ENCODE results near the gene MCRIP1. TPM values are rescaled to one million over a fixed set of nuclear protein-coding genes. Genes with fewer than 3 reads are reported as not detected.

The MCRIP1 gene
- total RNA-seq, 2 donors from 2014 or later = 83.6 to 150 TPM

DNA sequence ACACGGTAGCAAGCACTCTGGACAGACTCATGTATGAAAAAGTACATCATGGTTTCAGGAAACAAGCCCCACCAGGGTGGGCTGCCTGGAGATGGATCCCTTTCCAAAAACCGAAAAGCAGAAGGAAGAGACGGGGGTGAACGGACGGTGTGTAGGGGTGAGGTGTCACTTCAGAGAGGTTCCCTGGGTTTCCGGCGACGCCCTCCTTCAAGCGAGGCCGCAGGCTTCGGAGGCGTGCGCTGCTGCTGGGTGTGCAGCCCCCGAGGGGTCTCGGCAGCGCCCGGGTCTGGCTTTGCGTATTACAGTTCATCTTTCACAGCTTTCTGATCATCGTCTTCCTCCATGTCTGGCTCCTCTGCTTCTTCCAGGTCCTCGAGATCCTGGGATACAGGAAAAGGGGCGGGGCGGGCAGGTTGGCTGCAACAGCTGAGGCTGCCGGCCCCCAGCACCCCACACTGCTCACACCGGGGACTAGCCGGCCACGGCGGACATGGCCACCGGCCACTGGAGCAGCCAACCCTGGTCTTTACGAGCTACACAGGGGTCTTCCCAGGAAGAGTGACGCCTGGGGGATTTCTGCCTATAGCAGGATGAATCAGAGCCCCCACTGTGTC is 10.7 kb upstream of the MCRIP1 start:
- no peaks in the 10 kb centered on the region for H3K27me3 ChIP-seq (replicated peaks; ENCODE audit: insufficient read depth)
- no peaks in the 10 kb centered on the region for H3K4me1 ChIP-seq (replicated peaks)
- WGBS = 89% methylated on average over 29 of the region's 30 CpGs
- no peak for TF ChIP-seq POLR2A (IDR thresholded peaks at IDR 0.05)
- TF ChIP-seq, protein P1, sequence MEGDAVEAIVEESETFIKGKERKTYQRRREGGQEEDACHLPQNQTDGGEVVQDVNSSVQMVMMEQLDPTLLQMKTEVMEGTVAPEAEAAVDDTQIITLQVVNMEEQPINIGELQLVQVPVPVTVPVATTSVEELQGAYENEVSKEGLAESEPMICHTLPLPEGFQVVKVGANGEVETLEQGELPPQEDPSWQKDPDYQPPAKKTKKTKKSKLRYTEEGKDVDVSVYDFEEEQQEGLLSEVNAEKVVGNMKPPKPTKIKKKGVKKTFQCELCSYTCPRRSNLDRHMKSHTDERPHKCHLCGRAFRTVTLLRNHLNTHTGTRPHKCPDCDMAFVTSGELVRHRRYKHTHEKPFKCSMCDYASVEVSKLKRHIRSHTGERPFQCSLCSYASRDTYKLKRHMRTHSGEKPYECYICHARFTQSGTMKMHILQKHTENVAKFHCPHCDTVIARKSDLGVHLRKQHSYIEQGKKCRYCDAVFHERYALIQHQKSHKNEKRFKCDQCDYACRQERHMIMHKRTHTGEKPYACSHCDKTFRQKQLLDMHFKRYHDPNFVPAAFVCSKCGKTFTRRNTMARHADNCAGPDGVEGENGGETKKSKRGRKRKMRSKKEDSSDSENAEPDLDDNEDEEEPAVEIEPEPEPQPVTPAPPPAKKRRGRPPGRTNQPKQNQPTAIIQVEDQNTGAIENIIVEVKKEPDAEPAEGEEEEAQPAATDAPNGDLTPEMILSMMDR (IDR thresholded peaks at IDR 0.05) = no peak
- H3K36me3 ChIP-seq = peaks cover 30 to 31% of the 10 kb centered on the region in 2 donors
- H3K9me3 ChIP-seq = no peaks in the 10 kb centered on the region
- DNase-seq (ENCODE audit: low spot score) = no peak
- intact Hi-C loops (cut with DNase I) = no loop called here
- no peak overlapping the region for H3K4me3 ChIP-seq
- no peak overlapping the region for H3K27ac ChIP-seq

DNA sequence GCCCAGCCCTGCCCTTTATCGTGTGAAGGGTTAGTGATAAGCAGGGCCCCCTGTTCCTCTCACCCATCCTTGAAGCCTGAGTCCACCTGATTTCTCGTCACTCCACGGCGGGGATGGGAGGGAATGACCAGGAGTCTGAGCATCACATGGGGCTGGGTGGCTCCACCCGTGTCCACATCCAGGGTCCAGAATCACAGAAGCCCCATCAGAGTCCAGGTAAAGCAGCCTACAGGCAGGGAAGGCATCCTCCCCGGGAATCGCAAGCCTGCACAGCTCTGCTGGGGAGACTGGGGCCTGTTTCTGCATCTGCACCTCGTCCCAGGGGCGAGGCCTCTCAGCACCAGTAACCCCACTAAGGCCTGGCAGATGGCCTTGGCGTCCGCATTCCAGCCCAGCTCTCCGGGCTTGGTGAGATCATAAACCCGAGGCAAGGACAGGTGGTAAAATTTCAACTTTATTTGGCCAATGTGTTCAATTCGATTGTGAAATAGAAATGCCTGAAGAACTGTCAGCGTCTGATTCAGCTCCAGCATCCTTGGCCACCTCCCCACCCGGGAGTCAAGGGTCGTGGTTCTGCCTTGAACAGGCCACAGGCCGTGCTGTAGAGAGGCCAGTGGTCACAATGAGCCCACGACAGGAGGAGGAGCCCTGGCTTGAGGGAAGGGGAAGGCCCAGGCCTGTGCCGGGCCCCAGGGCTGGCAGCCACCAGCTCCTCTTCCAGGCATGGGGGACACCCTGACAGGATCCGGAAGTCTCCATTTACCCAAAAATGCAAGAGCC is 9.8 kb upstream of the MCRIP1 start:
- Histone ChIP-seq H3K27me3 (replicated peaks; ENCODE audit: insufficient read depth) (no peaks in the 10 kb centered on the region), H3K9me3 (no peaks in the 10 kb centered on the region), H3K36me3 (peaks cover 30 to 31% of the 10 kb centered on the region in 2 donors), H3K4me1 (replicated peaks) (no peaks in the 10 kb centered on the region), H3K4me3 (no peak overlapping the region), H3K27ac (peak overlapping the region in 1 of 2 donors; percentile 72)
- TF ChIP-seq POLR2AphosphoS5 (IDR thresholded peaks at IDR 0.05) (peak; percentile 23), POLR2A (IDR thresholded peaks at IDR 0.05) (no peak)
- TF ChIP-seq, protein P1 (IDR thresholded peaks at IDR 0.05) = no peak
- WGBS = 71% methylated on average over 21 of the region's 21 CpGs
- no peak for DNase-seq (ENCODE audit: low spot score)
- intact Hi-C loops (cut with DNase I) = no loop called here

DNA sequence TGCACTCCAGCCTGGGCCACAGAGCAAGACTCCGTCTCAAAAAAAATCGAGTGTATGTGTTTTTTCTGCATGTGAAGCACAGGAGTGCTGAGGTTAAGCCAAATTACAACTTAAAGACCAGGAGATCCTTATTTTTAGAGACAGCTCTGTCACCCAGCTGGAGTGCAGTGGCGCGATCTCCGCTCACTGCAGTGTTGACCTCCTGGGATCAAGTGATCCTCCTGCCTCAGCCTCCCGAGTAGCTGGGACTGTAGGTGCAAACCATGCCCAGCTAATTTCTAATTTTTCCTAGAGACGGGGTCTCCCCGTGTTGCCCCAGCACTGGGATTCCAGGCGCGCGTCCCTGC is 9.3 kb upstream of the MCRIP1 start:
- Histone ChIP-seq H3K27ac (peak overlapping the region; percentile 72 to 83), H3K4me1 (replicated peaks) (no peaks in the 10 kb centered on the region), H3K4me3 (no peak overlapping the region), H3K9me3 (no peaks in the 10 kb centered on the region), H3K36me3 (peaks cover 28 to 31% of the 10 kb centered on the region in 2 donors), H3K27me3 (replicated peaks; ENCODE audit: insufficient read depth) (no peaks in the 10 kb centered on the region)
- WGBS = 89% methylated on average over 11 of the region's 11 CpGs
- no peak for DNase-seq (ENCODE audit: low spot score)
- intact Hi-C loops (cut with DNase I) = no loop called here
- TF ChIP-seq, protein P1 (IDR thresholded peaks at IDR 0.05) = no peak
- TF ChIP-seq POLR2AphosphoS5 (IDR thresholded peaks at IDR 0.05) = no peak
- TF ChIP-seq POLR2A (IDR thresholded peaks at IDR 0.05) = no peak

DNA sequence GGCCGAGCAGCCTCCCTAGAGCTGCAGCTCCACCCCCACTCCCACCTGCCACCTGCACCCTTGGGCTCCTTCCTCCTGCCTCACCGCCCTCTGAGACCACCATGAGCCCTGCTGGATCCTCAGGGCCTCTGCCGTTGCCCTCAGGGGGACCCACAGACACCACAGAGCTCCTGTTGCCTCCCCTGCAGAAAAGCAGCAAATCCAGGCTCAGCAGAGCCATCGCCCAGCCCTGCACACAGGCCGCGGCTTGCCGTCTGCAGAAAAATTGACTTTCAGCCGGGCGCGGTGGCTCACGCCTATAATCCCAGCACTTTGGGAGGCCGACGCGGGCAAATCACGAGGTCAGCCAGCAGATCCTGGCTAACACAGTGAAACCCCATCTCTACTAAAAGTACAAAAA is 8.8 kb upstream of the MCRIP1 start:
- no peak for DNase-seq (ENCODE audit: low spot score)
- intact Hi-C loops (cut with DNase I) = no loop called here
- Histone ChIP-seq H3K4me1 (replicated peaks) (no peaks in the 10 kb centered on the region), H3K27ac (peak overlapping the region; percentile 72 to 83), H3K4me3 (peak overlapping the region in 1 of 2 donors; percentile 0), H3K9me3 (no peaks in the 10 kb centered on the region), H3K27me3 (replicated peaks; ENCODE audit: insufficient read depth) (no peaks in the 10 kb centered on the region), H3K36me3 (peaks cover 26 to 27% of the 10 kb centered on the region in 2 donors)
- TF ChIP-seq POLR2A (IDR thresholded peaks at IDR 0.05) (no peak), POLR2AphosphoS5 (IDR thresholded peaks at IDR 0.05) (no peak)
- TF ChIP-seq, protein P1 (IDR thresholded peaks at IDR 0.05) = no peak
- WGBS = 47% methylated on average over 15 of the region's 15 CpGs
